Panc1 (cell line): ENCODE measurements around the gene FNBP1L.

Experiments used
- POLR2AphosphoS5 ChIP-seq: IDR thresholded peaks from 2 replicates; pipeline ENCODE4 v1.6.1; 2012; ENCODE audit warnings: mild to moderate bottlenecking, low read depth, low read length, moderate library complexity
- SIN3A ChIP-seq: IDR thresholded peaks from 2 replicates; pipeline ENCODE4 v1.6.1; 2012; ENCODE audit warnings: low read depth, mild to moderate bottlenecking, low read length, moderate library complexity, borderline replicate concordance; ENCODE audit not compliant: insufficient read depth
- TF ChIP-seq, protein P1 (sequence below): fragments of 450-650 bp; IDR thresholded peaks from 2 replicates; pipeline ENCODE4 v1.5.1; 2017; ENCODE audit warnings: mild to moderate bottlenecking

DNA sequence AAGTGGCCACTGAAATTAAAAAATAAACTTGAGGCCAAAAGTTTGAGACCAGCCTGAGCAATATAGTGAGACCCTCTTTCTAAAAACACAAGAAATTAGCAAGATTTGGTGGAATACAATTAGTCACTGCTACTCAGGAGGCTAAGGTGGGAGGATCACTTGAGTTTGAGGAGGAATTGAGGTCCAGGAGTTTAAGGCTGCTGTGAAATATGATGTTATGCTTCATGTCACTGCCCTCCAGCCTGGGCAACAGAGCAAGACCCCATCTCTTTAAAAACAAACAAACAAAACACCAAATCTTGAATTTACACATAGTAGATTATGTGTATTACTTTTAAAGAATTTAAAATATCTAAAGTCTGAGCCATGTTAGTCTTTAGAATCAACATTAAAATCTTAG, 6.3 kb upstream of the FNBP1L start:
- TF ChIP-seq, protein P1, sequence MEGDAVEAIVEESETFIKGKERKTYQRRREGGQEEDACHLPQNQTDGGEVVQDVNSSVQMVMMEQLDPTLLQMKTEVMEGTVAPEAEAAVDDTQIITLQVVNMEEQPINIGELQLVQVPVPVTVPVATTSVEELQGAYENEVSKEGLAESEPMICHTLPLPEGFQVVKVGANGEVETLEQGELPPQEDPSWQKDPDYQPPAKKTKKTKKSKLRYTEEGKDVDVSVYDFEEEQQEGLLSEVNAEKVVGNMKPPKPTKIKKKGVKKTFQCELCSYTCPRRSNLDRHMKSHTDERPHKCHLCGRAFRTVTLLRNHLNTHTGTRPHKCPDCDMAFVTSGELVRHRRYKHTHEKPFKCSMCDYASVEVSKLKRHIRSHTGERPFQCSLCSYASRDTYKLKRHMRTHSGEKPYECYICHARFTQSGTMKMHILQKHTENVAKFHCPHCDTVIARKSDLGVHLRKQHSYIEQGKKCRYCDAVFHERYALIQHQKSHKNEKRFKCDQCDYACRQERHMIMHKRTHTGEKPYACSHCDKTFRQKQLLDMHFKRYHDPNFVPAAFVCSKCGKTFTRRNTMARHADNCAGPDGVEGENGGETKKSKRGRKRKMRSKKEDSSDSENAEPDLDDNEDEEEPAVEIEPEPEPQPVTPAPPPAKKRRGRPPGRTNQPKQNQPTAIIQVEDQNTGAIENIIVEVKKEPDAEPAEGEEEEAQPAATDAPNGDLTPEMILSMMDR, result no peak
- TF ChIP-seq POLR2AphosphoS5, result no peak
- TF ChIP-seq SIN3A, result no peak
